A549 (cell line): Measurements from ENCODE around the gene TGFB1. TPM values are rescaled to one million over a fixed set of nuclear protein-coding genes. Genes with fewer than 3 reads are reported as not detected.

Experiments used
- ATAC-seq, 2 experiments: fragments of 200-7000 bp in 1 of 2; fragments of >200 bp in 1 of 2; cut with Nextera tagmentation in 1 of 2; cut with Tn5 transposase in 1 of 2; 3 replicates each; pipeline versions ENCODE4 v1.8.0 to v1.9.1; 2018 to 2020; ENCODE audit warnings: mild to moderate bottlenecking in 1 of 2, moderate library complexity in 1 of 2
- CTCF ChIA-PET: fragments of 300-600 bp; sonication (Branson Sonifier 250); formaldehyde crosslinking; extraction: SDS; loops from one replicate; lab custom pipeline; 2021; ENCODE audit warnings: antibody characterized with exemption, inconsistent platforms; lab: Yijun Ruan, JAX
- POLR2A ChIA-PET: fragments of 350-600 bp; formaldehyde crosslinking; extraction: SDS; loops from one replicate; lab custom pipeline; 2021; ENCODE audit warnings: antibody characterized with exemption, inconsistent platforms; lab: Yijun Ruan, JAX
- DNase-seq, 2 experiments: peaks; one replicate each; pipeline versions ENCODE4 v3.0.0 to v3.0.0-alpha.2; 2011 to 2016; ENCODE audit warnings: low read depth in 1 of 2, low spot score in 1 of 2
- FAIRE-seq: peaks from 2 replicates; lab custom pipeline; 2011; peaks lifted over from hg19 to GRCh38; lab: Jason Lieb, UNC
- H3K27ac ChIP-seq, 2 experiments: fragments of >200 bp; sonication (Bioruptor Twin); formaldehyde crosslinking; 3 replicates each; pipeline ENCODE4 v1.5.1; 2016 to 2017
- H3K4me1 ChIP-seq: fragments of >200 bp; sonication (Bioruptor Twin); formaldehyde crosslinking; 3 replicates; pipeline ENCODE4 v1.6.1; 2016
- H3K4me2 ChIP-seq: fragments of >200 bp; sonication (Bioruptor Twin); formaldehyde crosslinking; 3 replicates; pipeline ENCODE4 v1.6.1; 2016
- H3K4me3 ChIP-seq: fragments of >200 bp; sonication (Bioruptor Twin); formaldehyde crosslinking; 3 replicates; pipeline ENCODE4 v1.5.1; 2016
- H3K9me3 ChIP-seq: fragments of >200 bp; sonication (Bioruptor Twin); formaldehyde crosslinking; 3 replicates; pipeline ENCODE4 v1.6.1; 2016
- BCL3 ChIP-seq: fragments of >200 bp; sonication (Bioruptor Twin); formaldehyde crosslinking; IDR thresholded peaks from 3 replicates; pipeline ENCODE4 v1.6.1; 2016
- CBX2 ChIP-seq: fragments of 200-600 bp; sonication (generic); IDR thresholded peaks from 2 replicates; pipeline ENCODE4 v1.6.1; 2016; ENCODE audit warnings: low read depth, mild to moderate bottlenecking, borderline replicate concordance
- CBX8 ChIP-seq: fragments of 200-600 bp; sonication (generic); IDR thresholded peaks from 2 replicates; pipeline ENCODE4 v1.6.1; 2016
- CHD2 ChIP-seq: fragments of 150-350 bp; IDR thresholded peaks from 2 replicates; pipeline ENCODE4 v1.6.1; 2014; ENCODE audit warnings: low read length; ENCODE audit not compliant: partially characterized antibody
- CHD4 ChIP-seq: fragments of 200-600 bp; sonication (generic); IDR thresholded peaks from 2 replicates; pipeline ENCODE4 v1.6.1; 2016; ENCODE audit warnings: antibody characterized with exemption, mild to moderate bottlenecking, borderline replicate concordance
- CTCF ChIP-seq: fragments of >200 bp; sonication (Bioruptor Twin); formaldehyde crosslinking; IDR thresholded peaks from 3 replicates; pipeline ENCODE4 v1.5.1; 2016
- E2F6 ChIP-seq: IDR thresholded peaks from 2 replicates; pipeline ENCODE4 v1.6.1; 2012; ENCODE audit warnings: low read depth, borderline replicate concordance
- FOXS1 ChIP-seq: fragments of 250-450 bp; sonication (Bioruptor Pico); IDR thresholded peaks from 2 replicates; pipeline ENCODE4 v1.5.0; 2020; ENCODE audit warnings: mild to moderate bottlenecking, moderate library complexity
- HOXA7 ChIP-seq: fragments of 250-450 bp; sonication (Bioruptor Pico); IDR thresholded peaks from 2 replicates; pipeline ENCODE4 v1.5.0; 2020; ENCODE audit warnings: mild to moderate bottlenecking, moderate library complexity
- HOXB5 ChIP-seq: fragments of 250-450 bp; sonication (Bioruptor Pico); IDR thresholded peaks from 2 replicates; pipeline ENCODE4 v1.5.0; 2020; ENCODE audit warnings: mild to moderate bottlenecking, moderate library complexity
- JUN ChIP-seq, 2 experiments: fragments of >200 bp; sonication (Bioruptor Twin); formaldehyde crosslinking; IDR thresholded peaks; 2 replicates in 1 of 2; 3 replicates in 1 of 2; pipeline ENCODE4 v1.6.1; 2016 to 2017
- JUNB ChIP-seq: fragments of >200 bp; sonication (Bioruptor Twin); formaldehyde crosslinking; IDR thresholded peaks from 2 replicates; pipeline ENCODE4 v1.6.1; 2016
- KDM1A ChIP-seq: fragments of 200-600 bp; sonication (generic); IDR thresholded peaks from 2 replicates; pipeline ENCODE4 v1.6.1; 2016; ENCODE audit warnings: low read depth, mild to moderate bottlenecking
- MAX ChIP-seq: IDR thresholded peaks from 2 replicates; pipeline ENCODE4 v1.6.1; 2012
- MAZ ChIP-seq: fragments of 150-350 bp; IDR thresholded peaks from 2 replicates; pipeline ENCODE4 v1.6.1; 2014; ENCODE audit warnings: antibody characterized with exemption, low read depth, low read length, borderline replicate concordance
- NFE2L2 ChIP-seq: fragments of 150-350 bp; conservative IDR thresholded peaks from 2 replicates; pipeline ENCODE4 v1.6.1; 2014; ENCODE audit warnings: low read length
- NPAS2 ChIP-seq: fragments of 250-450 bp; sonication (Bioruptor Pico); IDR thresholded peaks from 2 replicates; pipeline ENCODE4 v1.8.0; 2022; ENCODE audit warnings: mild to moderate bottlenecking, moderate library complexity, borderline replicate concordance
- REST ChIP-seq: fragments of 200-600 bp; sonication (generic); IDR thresholded peaks from 2 replicates; pipeline ENCODE4 v1.6.1; 2016; ENCODE audit warnings: antibody characterized with exemption, mild to moderate bottlenecking, moderate library complexity
- TP53 ChIP-seq: fragments of 250-450 bp; sonication (Bioruptor Pico); IDR thresholded peaks from 2 replicates; pipeline ENCODE4 v1.5.0; 2021; ENCODE audit warnings: mild to moderate bottlenecking, moderate library complexity
- ZFP36 ChIP-seq: fragments of 450-650 bp; IDR thresholded peaks from 2 replicates; pipeline ENCODE4 v1.6.1; 2014; ENCODE audit warnings: borderline replicate concordance; ENCODE audit not compliant: partially characterized antibody
- WGBS: methylation state at CpG from one replicate; pipeline ENCODE4 v1.1.6; 2017; ENCODE audit errors: missing lambda C conversion rate; 5-methylcytosine and 5-hydroxymethylcytosine counted together
- polyA plus RNA-seq, 4 experiments: library from polyadenylated mRNA; depleted of rRNA in 3 of 4; stranded (reverse); fragments of >200 nt; fragmentation: RNase III in 1 of 4; extraction: RNeasy Plus Mini Kit Qiagen cat#74134 plus additional on column Dnase treatment in 1 of 4; gene quantifications; 2 replicates in 3 of 4; 3 replicates in 1 of 4; pipeline ENCODE4 v1.2.3, GENCODE V29; 2011 to 2017

Gene TGFB1
- polyA plus RNA-seq, 2 of the 4 experiments (the other 2 are of a cell fraction), result 6.0 to 83.2 TPM

GRCh38 chr19:41352609-41353465 is 885 bp downstream of the TGFB1 start (continued):
- TF ChIP-seq MAZ (no peak; the same call in 1 of the 2 replicates), HOXB5 (peak; percentile 84; the same call in 1 of the 2 replicates), CHD4 (peak; percentile 80; the same call in 1 of the 2 replicates), CTCF (peak; percentile 93), KDM1A (no peak; the same call in 1 of the 2 replicates), NFE2L2 (no peak), E2F6 (peak; percentile 76; the same call in 1 of the 2 replicates), HOXA7 (CRISPR knock-in tag) (no peak), CBX8 (no peak), ZFP36 (peak; percentile 99), FOXS1 (no peak), JUNB (no peak), TP53 (peak; percentile 91; the same call in 1 of the 2 replicates), REST (no peak), NPAS2 (no peak), MAX (peak; percentile 90), JUN (IDR thresholded peaks at IDR 0.05) (peak in 1 of 2 experiments; percentile 40; a peak in 1 of 5 replicates)

- CTCF ChIA-PET, result interaction anchor here (0.6 to 9.4 kb wide), 47 partner anchors 8 to 691 kb away, joined by 3 to 197 read pairs (median 5); partner anchors contain the start of genes B9D2, CCDC97, CYP2S1 and DMAC2
- ATAC-seq, result no peak
- peaks cover 15% of the 10 kb centered on the region for H3K4me1 ChIP-seq
- H3K4me3 ChIP-seq, result peak overlapping the region; percentile 72
- FAIRE-seq, result no peak
- no peak for DNase-seq
- peak overlapping the region; percentile 90 for H3K4me2 ChIP-seq
- H3K27ac ChIP-seq, result peak overlapping the region; percentile 90 to 92
- no peaks in the 10 kb centered on the region for H3K9me3 ChIP-seq
- TF ChIP-seq BCL3 (no peak), CHD2 (no peak), CBX2 (no peak)
- POLR2A ChIA-PET, result interaction anchor here (0.8 to 5.6 kb wide), 8 partner anchors 9 to 88 kb away, joined by 3 to 96 read pairs (median 6); partner anchors contain the start of genes B9D2, CCDC97, DMAC2 and HNRNPUL1
- under 1% methylated on average over 11 of the region's 12 CpGs for WGBS
Observed at GRCh38 chr19:41352279-41352608, 1.5 kb downstream of the TGFB1 start.
